Measurements from ENCODE around the gene NAB2.

GRCh38 chr12:57095440-57095839, 6.5 kb downstream of the NAB2 start:
- TF ChIP-seq PATZ1 (CRISPR knock-in tag; IDR thresholded peaks at IDR 0.05; ENCODE audit: borderline replicate concordance) (no peak), PPARA (CRISPR knock-in tag; IDR thresholded peaks at IDR 0.05; ENCODE audit: borderline replicate concordance) (no peak), ZC3H10 (CRISPR knock-in tag; IDR thresholded peaks at IDR 0.05) (no peak), ZFP3 (CRISPR knock-in tag; IDR thresholded peaks at IDR 0.05) (no peak), SNAI2 (CRISPR knock-in tag; IDR thresholded peaks at IDR 0.05) (no peak), ZFP30 (CRISPR knock-in tag; IDR thresholded peaks at IDR 0.05) (no peak), ARNTL (CRISPR knock-in tag; IDR thresholded peaks at IDR 0.05; ENCODE audit: borderline replicate concordance, low read depth) (no peak), TCF4 (CRISPR knock-in tag; IDR thresholded peaks at IDR 0.05; ENCODE audit: borderline replicate concordance) (no peak)
- TF ChIP-seq, protein P1, sequence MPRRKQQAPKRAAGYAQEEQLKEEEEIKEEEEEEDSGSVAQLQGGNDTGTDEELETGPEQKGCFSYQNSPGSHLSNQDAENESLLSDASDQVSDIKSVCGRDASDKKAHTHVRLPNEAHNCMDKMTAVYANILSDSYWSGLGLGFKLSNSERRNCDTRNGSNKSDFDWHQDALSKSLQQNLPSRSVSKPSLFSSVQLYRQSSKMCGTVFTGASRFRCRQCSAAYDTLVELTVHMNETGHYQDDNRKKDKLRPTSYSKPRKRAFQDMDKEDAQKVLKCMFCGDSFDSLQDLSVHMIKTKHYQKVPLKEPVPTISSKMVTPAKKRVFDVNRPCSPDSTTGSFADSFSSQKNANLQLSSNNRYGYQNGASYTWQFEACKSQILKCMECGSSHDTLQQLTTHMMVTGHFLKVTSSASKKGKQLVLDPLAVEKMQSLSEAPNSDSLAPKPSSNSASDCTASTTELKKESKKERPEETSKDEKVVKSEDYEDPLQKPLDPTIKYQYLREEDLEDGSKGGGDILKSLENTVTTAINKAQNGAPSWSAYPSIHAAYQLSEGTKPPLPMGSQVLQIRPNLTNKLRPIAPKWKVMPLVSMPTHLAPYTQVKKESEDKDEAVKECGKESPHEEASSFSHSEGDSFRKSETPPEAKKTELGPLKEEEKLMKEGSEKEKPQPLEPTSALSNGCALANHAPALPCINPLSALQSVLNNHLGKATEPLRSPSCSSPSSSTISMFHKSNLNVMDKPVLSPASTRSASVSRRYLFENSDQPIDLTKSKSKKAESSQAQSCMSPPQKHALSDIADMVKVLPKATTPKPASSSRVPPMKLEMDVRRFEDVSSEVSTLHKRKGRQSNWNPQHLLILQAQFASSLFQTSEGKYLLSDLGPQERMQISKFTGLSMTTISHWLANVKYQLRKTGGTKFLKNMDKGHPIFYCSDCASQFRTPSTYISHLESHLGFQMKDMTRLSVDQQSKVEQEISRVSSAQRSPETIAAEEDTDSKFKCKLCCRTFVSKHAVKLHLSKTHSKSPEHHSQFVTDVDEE (CRISPR knock-in tag; IDR thresholded peaks at IDR 0.05) = no peak

Measured in SK-N-SH treated with all-trans-retinoic acid at 6 μM for 48 hours (cell line).